ENCODE measurements around the gene GSX2. TPM values are rescaled to one million over a fixed set of nuclear protein-coding genes. Genes with fewer than 3 reads are reported as not detected.

Gene GSX2
- total and polyA plus RNA-seq, 2 donors (not counting 1 experiment from before 2014, with no cell fraction given): 0.05 to 0.33 TPM

DNA sequence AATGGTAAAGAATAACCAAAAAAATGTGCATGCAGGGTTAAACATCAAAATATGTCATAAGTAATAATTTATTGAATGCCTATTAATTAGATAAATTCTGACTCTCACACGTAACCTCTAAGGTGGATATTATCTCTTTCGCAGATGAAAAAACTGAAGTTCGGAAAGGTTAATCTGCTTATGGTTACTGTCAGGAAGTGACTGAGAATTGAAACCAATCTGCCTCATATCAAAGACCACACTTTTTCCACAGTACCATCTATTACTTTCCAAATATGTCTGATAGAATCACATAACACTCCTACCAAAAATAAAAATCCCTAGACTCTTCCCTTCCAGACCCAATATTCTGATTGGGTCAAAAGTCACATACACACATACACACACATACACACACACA is 41.8 kb upstream of the GSX2 start:
- Histone ChIP-seq H3K9me3 (ENCODE audit: control insufficient read depth, insufficient read depth, low read depth, low read length) (no peaks in the 10 kb centered on the region), H3K4me1 (ENCODE audit: control insufficient read depth, extremely low read depth, insufficient read depth, low read length) (peaks cover 2% of the 10 kb centered on the region), H2AFZ (ENCODE audit: low read length) (no peak overlapping the region), H3K27ac (ENCODE audit: insufficient read depth, low read length) (no peak overlapping the region), H3K36me3 (ENCODE audit: control insufficient read depth, insufficient read depth, low read length) (no peaks in the 10 kb centered on the region), H4K20me1 (ENCODE audit: control insufficient read depth, extremely low read depth, insufficient read depth, low read length) (peaks cover 4% of the 10 kb centered on the region), H3K79me2 (ENCODE audit: control insufficient read depth, insufficient read depth, low read length) (peaks cover 100% of the 10 kb centered on the region), H3K9ac (ENCODE audit: insufficient read depth, low read length) (no peak overlapping the region), H3K27me3 (ENCODE audit: control insufficient read depth, insufficient read depth, low read length) (no peaks in the 10 kb centered on the region), H3K4me2 (ENCODE audit: extremely low read depth, insufficient read depth, low read length) (peak overlapping the region; percentile 45), H3K4me3 (replicated peaks in 1 of 4; ENCODE audit: control extremely low read depth in 1 of 4, insufficient read depth in 1 of 4, low read depth in 3 of 4, low read length in 4 of 4) (no peak overlapping the region)
- TF ChIP-seq EZH2 (IDR thresholded peaks at IDR 0.05; ENCODE audit: low read length, missing control alignments): no peak
- DNase-seq (ENCODE audit: low read depth in 2 of 2): no peak

GRCh38 chr4:54060116-54060515 is 39.8 kb upstream of the GSX2 start:
- no peak overlapping the region for H3K9ac ChIP-seq (ENCODE audit: insufficient read depth, low read length)

DNA sequence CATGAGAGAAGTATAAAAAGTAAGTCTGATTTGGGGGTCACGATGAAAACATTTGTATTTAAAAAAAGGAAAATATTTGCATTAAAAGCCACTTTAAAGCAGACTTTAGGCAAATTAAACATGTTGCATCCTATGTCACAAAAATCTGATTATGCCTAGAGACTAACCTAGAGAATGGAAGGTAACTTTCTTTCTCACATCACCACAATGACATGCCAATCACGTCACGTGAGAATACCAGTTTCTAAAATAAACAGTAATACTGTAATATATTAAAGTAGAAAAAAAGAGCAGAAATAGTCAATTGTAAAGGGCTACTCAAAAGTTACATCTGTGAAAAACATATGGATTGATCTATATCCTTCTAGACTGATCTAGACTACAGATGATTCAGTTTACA is 38.9 kb upstream of the GSX2 start:
- DNase-seq (ENCODE audit: low read depth in 2 of 2): no peak
- Histone ChIP-seq H3K4me3 (replicated peaks in 1 of 4; ENCODE audit: control extremely low read depth in 1 of 4, insufficient read depth in 1 of 4, low read depth in 3 of 4, low read length in 4 of 4) (peak overlapping the region; percentile 86 to 95 (median 92)), H3K9ac (ENCODE audit: insufficient read depth, low read length) (no peak overlapping the region), H3K36me3 (ENCODE audit: control insufficient read depth, insufficient read depth, low read length) (no peaks in the 10 kb centered on the region), H4K20me1 (ENCODE audit: control insufficient read depth, extremely low read depth, insufficient read depth, low read length) (peaks cover 4% of the 10 kb centered on the region), H3K4me1 (ENCODE audit: control insufficient read depth, extremely low read depth, insufficient read depth, low read length) (peaks cover 9% of the 10 kb centered on the region), H3K4me2 (ENCODE audit: extremely low read depth, insufficient read depth, low read length) (peak overlapping the region; percentile 77), H2AFZ (ENCODE audit: low read length) (no peak overlapping the region), H3K27me3 (ENCODE audit: control insufficient read depth, insufficient read depth, low read length) (no peaks in the 10 kb centered on the region), H3K9me3 (ENCODE audit: control insufficient read depth, insufficient read depth, low read depth, low read length) (no peaks in the 10 kb centered on the region), H3K79me2 (ENCODE audit: control insufficient read depth, insufficient read depth, low read length) (peaks cover 81% of the 10 kb centered on the region), H3K27ac (ENCODE audit: insufficient read depth, low read length) (no peak overlapping the region)
- TF ChIP-seq, protein P1, sequence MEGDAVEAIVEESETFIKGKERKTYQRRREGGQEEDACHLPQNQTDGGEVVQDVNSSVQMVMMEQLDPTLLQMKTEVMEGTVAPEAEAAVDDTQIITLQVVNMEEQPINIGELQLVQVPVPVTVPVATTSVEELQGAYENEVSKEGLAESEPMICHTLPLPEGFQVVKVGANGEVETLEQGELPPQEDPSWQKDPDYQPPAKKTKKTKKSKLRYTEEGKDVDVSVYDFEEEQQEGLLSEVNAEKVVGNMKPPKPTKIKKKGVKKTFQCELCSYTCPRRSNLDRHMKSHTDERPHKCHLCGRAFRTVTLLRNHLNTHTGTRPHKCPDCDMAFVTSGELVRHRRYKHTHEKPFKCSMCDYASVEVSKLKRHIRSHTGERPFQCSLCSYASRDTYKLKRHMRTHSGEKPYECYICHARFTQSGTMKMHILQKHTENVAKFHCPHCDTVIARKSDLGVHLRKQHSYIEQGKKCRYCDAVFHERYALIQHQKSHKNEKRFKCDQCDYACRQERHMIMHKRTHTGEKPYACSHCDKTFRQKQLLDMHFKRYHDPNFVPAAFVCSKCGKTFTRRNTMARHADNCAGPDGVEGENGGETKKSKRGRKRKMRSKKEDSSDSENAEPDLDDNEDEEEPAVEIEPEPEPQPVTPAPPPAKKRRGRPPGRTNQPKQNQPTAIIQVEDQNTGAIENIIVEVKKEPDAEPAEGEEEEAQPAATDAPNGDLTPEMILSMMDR (conservative IDR thresholded peaks at IDR 0.05 in 1 of 2, IDR thresholded peaks at IDR 0.05 in 1 of 2; ENCODE audit: low read depth in 1 of 2, low read length in 2 of 2): no peak
- no peak for TF ChIP-seq EZH2 (IDR thresholded peaks at IDR 0.05; ENCODE audit: low read length, missing control alignments)

More at GRCh38 chr4:54060116-54060515, 39.8 kb upstream of the GSX2 start:
- H4K20me1 ChIP-seq (ENCODE audit: control insufficient read depth, extremely low read depth, insufficient read depth, low read length): peaks cover 4% of the 10 kb centered on the region
- no peaks in the 10 kb centered on the region for H3K27me3 ChIP-seq (ENCODE audit: control insufficient read depth, insufficient read depth, low read length)
- H3K27ac ChIP-seq (ENCODE audit: insufficient read depth, low read length): no peak overlapping the region
- no peak for DNase-seq (ENCODE audit: low read depth in 2 of 2)
- no peak overlapping the region for H2AFZ ChIP-seq (ENCODE audit: low read length)
- H3K36me3 ChIP-seq (ENCODE audit: control insufficient read depth, insufficient read depth, low read length): no peaks in the 10 kb centered on the region
- peaks cover 90% of the 10 kb centered on the region for H3K79me2 ChIP-seq (ENCODE audit: control insufficient read depth, insufficient read depth, low read length)
- TF ChIP-seq EZH2 (IDR thresholded peaks at IDR 0.05; ENCODE audit: low read length, missing control alignments): no peak
- TF ChIP-seq, protein P1 (conservative IDR thresholded peaks at IDR 0.05 in 1 of 2, IDR thresholded peaks at IDR 0.05 in 1 of 2; ENCODE audit: low read depth in 1 of 2, low read length in 2 of 2): no peak
- peak overlapping the region; percentile 77 for H3K4me2 ChIP-seq (ENCODE audit: extremely low read depth, insufficient read depth, low read length)
- H3K9me3 ChIP-seq (ENCODE audit: control insufficient read depth, insufficient read depth, low read depth, low read length): no peaks in the 10 kb centered on the region
- peak overlapping the region in 3 of 4 experiments; percentile 86 to 92 (median 91) for H3K4me3 ChIP-seq (replicated peaks in 1 of 4; ENCODE audit: control extremely low read depth in 1 of 4, insufficient read depth in 1 of 4, low read depth in 3 of 4, low read length in 4 of 4)
- H3K4me1 ChIP-seq (ENCODE audit: control insufficient read depth, extremely low read depth, insufficient read depth, low read length): peaks cover 2% of the 10 kb centered on the region

Data from fibroblast of lung (primary cell).